Measurements from ENCODE around the gene INAFM2.

The INAFM2 gene

DNA sequence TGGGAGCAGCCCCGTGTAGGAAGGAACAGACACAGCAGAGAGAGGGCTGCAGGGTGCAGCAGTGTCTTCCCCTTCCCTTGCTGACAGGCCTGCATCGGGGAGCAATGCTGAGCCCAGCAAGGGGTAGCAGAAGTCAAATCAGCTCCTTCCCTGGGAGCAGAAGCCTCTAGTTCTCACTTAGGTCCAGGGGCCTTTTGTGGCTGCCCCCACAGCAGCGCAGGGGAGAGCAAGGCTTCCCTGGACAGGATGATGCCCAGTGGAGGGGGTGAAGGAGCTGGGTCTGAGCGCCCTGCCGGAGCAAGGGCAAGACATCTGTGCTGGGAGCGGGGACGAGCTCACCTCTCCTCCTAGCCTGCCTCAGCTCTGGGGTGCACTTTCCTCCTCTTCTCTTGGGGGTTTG is 16.6 kb upstream of the INAFM2 start:
- no peak for DNase-seq (ENCODE audit: low read depth in 2 of 2)

DNA sequence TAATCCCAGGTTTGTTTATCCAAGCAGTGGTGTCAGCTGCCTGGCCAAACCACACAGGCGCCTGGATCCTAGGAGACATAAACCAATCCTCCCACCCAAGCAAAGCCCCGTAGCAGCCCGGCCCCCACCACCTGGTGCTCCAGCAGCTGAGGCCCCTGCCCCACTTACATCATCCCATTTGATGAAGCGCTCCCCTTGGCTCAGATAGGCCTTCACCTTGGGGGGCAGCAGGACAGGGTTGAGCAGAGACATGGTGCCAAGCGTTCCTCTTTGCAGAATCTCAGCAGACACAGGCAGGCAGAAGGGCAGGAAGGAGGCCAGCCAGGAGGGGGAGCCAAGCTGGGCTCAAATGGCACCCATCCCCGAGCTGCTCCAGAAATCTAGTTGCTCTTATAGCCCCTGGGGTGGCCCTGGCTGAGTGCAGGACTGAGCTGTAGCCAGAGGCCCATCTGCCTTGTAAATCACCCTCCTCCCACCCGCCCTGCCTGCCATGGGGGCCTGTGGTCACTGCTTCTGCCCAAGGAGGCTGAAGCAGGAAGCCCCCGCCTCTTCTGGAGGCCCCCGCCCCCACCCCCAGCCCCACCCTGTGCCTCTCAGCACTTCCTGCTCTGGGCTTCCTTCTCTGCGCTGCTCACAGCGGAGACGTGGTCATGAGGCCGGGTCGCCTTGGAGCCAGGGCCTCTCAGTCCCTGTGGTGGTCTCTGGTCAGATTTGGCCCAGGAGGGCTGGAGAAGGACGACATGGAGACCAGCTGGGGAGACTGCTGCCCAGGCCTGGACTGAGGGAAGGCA is 15.9 kb upstream of the INAFM2 start, which contains the start of gene PLCB2:
Gene PLCB2, minus strand, starts transcription at position 515 of the 791 bp plus-strand sequence. Its CDS starts 263 bp downstream, at position 252.
- DNase-seq (ENCODE audit: low read depth in 2 of 2): peak in 1 of 2 experiments; percentile 54

- no peak for DNase-seq (ENCODE audit: low read depth in 2 of 2)
Measured at GRCh38 chr15:40309344-40309862, 14.1 kb upstream of the INAFM2 start.

GRCh38 chr15:40310001-40310959 is 13.2 kb upstream of the INAFM2 start:
- peak in 1 of 2 experiments; percentile 51 for DNase-seq (ENCODE audit: low read depth in 2 of 2)

GRCh38 chr15:40310993-40311392 is 12.5 kb upstream of the INAFM2 start:
- DNase-seq (ENCODE audit: low read depth in 2 of 2): no peak

DNA sequence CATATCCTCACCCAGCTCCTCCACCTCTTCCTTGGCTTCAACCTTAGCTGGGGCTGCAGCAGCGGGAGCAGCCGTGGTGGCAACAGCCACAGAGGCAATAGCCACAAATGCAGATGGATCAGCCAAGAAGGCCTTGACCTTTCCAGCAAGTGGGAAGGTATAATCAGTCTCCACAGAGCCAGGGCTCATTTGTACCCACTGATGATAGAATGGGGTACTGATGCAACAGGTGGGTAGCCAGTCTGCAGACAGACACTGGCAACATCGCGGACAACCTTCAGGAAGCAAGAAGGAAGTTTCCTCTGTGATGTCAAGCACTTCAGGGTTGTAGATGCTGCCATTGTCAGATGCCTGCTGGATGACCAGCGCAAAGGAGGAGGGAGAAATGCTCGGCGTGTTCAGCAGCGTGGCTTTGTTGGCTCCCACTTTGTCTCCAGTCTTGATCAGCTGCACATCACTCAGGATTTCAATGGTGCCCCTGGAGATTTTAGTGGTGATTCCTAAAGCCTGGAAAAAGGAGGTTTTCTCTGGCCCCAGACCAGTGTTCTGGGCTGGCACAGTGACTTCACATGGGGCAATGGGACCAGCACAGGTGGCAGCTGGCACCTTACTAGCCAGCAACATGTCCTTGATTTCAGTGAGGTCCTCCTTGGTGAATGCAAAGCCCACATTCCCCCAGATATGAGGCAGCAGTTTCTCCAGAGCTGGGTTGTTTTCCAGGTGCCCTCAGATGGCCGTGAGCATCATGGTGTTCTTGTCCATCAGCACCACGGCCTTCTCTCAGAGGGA is 10.9 kb upstream of the INAFM2 start:
- DNase-seq (ENCODE audit: low read depth in 2 of 2): no peak

- no peak for DNase-seq (ENCODE audit: low read depth in 2 of 2)
Measured at GRCh38 chr15:40313531-40314398, 9.7 kb upstream of the INAFM2 start.

GRCh38 chr15:40314723-40315276 is 8.7 kb upstream of the INAFM2 start:
- DNase-seq (ENCODE audit: low read depth in 2 of 2): no peak

GRCh38 chr15:40316931-40317330 is 6.6 kb upstream of the INAFM2 start:
- DNase-seq (ENCODE audit: low read depth in 2 of 2): no peak

GRCh38 chr15:40317580-40317979 is 5.9 kb upstream of the INAFM2 start:
- no peak for DNase-seq (ENCODE audit: low read depth in 2 of 2)

DNA sequence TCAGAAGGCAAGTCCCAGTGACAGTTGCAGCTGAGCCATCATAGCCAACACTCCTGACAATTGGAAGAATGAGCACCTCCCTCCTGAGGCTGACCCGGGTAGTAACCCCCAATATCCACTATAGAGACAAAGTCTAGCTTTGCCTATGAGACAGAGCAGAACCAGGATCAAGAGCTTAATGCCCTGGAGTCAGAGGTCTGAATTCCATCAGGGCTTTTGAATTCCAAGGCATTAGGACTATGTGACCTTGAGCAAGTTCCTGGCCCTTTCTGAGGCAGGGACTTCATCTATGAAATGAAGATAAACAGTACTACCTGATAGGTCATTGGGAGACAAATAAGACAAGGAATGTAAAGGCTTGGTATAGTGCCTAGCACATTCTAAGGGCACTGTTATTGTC is 3.1 kb upstream of the INAFM2 start:
- no peak for DNase-seq (ENCODE audit: low read depth in 2 of 2)

GRCh38 chr15:40320931-40321371 is 2.5 kb upstream of the INAFM2 start:
- DNase-seq (ENCODE audit: low read depth in 2 of 2): peak in 1 of 2 experiments; percentile 50

DNA sequence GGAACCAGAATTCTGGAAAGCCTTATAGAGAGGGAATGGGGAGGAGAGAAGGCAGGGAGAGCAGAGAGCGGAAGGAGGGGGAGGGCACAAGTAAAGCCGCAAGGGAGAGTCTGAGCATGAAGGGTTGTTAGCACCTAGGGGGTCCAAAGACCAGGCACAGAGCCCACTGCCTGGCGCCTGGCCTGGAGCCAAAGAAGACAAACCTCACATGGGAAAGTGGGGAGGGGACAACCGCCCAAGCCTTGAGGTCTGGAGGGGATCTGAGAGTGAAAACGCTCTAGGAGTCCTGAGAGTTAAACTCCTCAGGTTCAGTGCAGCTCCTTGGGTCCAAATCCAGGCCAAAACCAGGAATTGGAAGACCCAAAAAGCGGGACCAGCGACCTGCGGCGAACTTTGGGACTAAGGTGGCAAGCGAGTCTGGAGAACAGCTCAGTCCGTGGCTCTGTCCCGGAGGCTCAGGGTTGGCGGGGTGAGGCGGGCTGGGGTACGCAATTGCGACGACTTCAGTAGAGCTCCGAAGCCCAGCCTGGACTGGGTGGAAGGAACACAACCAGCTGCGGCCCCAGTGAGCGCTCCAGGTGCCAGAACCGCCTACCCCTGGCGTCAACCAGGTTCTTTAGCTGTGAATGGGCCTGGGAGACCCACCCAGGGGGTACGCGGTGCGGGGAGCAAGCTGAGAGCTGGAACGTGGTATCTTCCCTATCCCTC is 807 bp upstream of the INAFM2 start:
- DNase-seq (ENCODE audit: low read depth in 2 of 2): no peak

GRCh38 chr15:40323953-40324937 is 753 bp downstream of the INAFM2 start:
- DNase-seq (ENCODE audit: low read depth in 2 of 2): no peak

DNA sequence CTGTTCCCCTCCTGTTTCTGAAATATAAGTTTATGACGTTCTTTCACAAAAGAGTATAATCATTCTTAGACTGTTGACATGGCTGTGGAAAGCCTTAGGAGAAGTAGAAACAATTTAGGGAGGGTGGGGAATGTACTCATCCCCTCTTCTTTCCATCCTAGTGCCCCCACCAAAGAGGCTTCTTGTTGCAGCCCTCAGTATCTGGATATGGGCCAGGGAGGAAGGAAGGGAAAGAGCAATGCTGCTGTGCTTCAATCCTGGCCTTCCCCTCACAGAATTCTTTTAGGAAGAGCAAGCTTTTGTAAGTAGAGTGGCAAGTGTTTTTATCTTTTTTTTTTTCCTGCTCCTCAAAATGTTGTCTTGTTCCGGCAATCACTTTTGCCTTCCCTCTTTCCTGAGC is 1.7 kb downstream of the INAFM2 start:
- no peak for DNase-seq (ENCODE audit: low read depth in 2 of 2)

- DNase-seq (ENCODE audit: low read depth in 2 of 2): no peak
Measured at GRCh38 chr15:40325700-40326099, 2.2 kb downstream of the INAFM2 start.

DNA sequence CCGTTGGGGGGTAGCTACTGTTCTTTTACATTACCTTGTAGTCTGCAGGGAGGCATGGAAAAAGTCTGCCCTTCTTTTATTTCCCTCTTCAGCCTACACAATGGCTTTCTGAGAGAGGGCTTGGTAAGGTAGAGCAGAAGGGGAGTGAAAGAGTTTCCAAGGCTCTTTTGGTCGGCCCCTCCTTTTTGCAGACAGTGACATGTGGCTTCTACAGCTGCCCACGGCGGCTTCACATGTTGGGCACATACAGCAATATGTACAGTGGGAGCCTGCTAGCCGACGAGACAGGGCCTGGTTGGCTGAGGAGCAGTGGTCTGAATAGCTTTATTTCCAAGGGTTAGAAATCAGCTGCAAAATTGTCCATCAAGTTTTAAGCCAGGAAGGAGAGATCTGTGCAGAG is 4.0 kb downstream of the INAFM2 start:
- DNase-seq (ENCODE audit: low read depth in 2 of 2): no peak

DNA sequence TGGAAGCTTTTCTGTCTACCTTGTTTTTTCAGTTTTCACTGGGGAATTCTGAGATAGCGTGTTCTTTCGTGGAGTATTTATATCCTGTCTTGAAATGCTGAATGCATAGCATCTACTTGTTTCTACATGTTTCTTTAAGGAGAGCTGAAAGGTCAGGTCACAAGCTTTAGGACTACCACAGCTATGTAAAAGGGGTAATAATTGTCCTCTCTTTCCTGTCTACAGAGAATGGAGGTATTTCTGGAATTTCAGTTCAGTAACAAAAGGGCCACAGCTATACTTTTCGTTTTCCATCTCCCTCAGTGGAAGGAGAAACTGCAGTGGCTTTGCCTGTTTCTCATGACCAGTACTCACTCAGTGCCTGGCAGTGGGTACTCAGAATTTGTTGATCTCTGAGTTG is 4.7 kb downstream of the INAFM2 start:
- no peak for DNase-seq (ENCODE audit: low read depth in 2 of 2)
